SK-MEL-5 (cell line): ENCODE results near the gene DYNLT2. TPM values are rescaled to one million over a fixed set of nuclear protein-coding genes. Genes with fewer than 3 reads are reported as not detected.
A peak's percentile ranks its signal among the peaks of the same experiment; 100 is the strongest.

Experiments used
- DNase-seq: peaks from one replicate; pipeline ENCODE4 v3.0.0-alpha.2; 2016; ENCODE audit warnings: low read depth, low spot score
- in situ Hi-C: cut with HindIII; loops from 2 replicates; pipeline ENCODE4 v1.10.0; 2016; ENCODE audit warnings: low sequenced_read_pairs, high pct_unique_total_duplicates, low pct_unique_long_range_greater_than_20kb
- total RNA-seq: library from RNA; depleted of rRNA; stranded (reverse); fragments of >200 nt; shearing (Covaris generic); gene quantifications from 2 replicates; pipeline ENCODE4 v1.2.3, GENCODE V29; 2014

DYNLT2 gene
- total RNA-seq, 1 experiment from 2014 or later = 1.4 TPM

- in situ Hi-C loops = no loop called here
- DNase-seq = no peak
Observed at GRCh38 chr6:169755162-169755561, 3.8 kb upstream of the DYNLT2 start.

- DNase-seq = no peak
- in situ Hi-C loops = no loop called here
Observed at GRCh38 chr6:169752074-169752623, 777 bp upstream of the DYNLT2 start.

GRCh38 chr6:169746556-169746955 is 4.8 kb downstream of the DYNLT2 start:
- in situ Hi-C loops = no loop called here
- no peak for DNase-seq

GRCh38 chr6:169745405-169745804 is 6.0 kb downstream of the DYNLT2 start:
- DNase-seq = no peak
- in situ Hi-C loops = no loop called here

- in situ Hi-C loops = no loop called here
- DNase-seq = no peak
Observed at GRCh38 chr6:169741344-169741743, 10.0 kb downstream of the DYNLT2 start.

GRCh38 chr6:169738976-169739529 is 12.3 kb downstream of the DYNLT2 start:
- in situ Hi-C loops = no loop called here
- no peak for DNase-seq

GRCh38 chr6:169738204-169738975 is 13.0 kb downstream of the DYNLT2 start:
- in situ Hi-C loops = no loop called here
- no peak for DNase-seq

- in situ Hi-C loops = no loop called here
- DNase-seq = no peak
Observed at GRCh38 chr6:169729961-169730360, 21.4 kb downstream of the DYNLT2 start.

- in situ Hi-C loops = no loop called here
- DNase-seq = no peak
Observed at GRCh38 chr6:169726963-169727362, 24.4 kb downstream of the DYNLT2 start.

GRCh38 chr6:169726049-169726400 is 25.3 kb downstream of the DYNLT2 start:
- in situ Hi-C loops = no loop called here

GRCh38 chr6:169725125-169726048 is 26.0 kb downstream of the DYNLT2 start:
- in situ Hi-C loops = no loop called here
- no peak for DNase-seq

More at GRCh38 chr6:169726049-169726400, 25.3 kb downstream of the DYNLT2 start:
- no peak for DNase-seq

GRCh38 chr6:169724494-169725124 is 26.8 kb downstream of the DYNLT2 start, which contains the start of gene PHF10:
PHF10 (minus strand) TSS chr6:169724500; CDS start chr6:169723931, 569 bp downstream.
- in situ Hi-C loops = no loop called here

GRCh38 chr6:169723991-169724493 is 27.3 kb downstream of the DYNLT2 start:
- in situ Hi-C loops = no loop called here
- DNase-seq = peak; percentile 16

More at GRCh38 chr6:169724494-169725124, 26.8 kb downstream of the DYNLT2 start, which contains the start of gene PHF10:
- peak; percentile 30 for DNase-seq

GRCh38 chr6:169723200-169723909 is 28.0 kb downstream of the DYNLT2 start:
- DNase-seq = peak; percentile 22
- in situ Hi-C loops = no loop called here

GRCh38 chr6:169722362-169723199 is 28.8 kb downstream of the DYNLT2 start:
- peak; percentile 15 for DNase-seq
- in situ Hi-C loops = no loop called here
